Hepatic stellate cell (primary cell): ENCODE results near the gene MRPL34.
A peak's percentile ranks its signal among the peaks of the same experiment; 100 is the strongest.
"Not testable (repeated sequence)": the region's sequence is repeated elsewhere in the genome, so short reads cannot be mapped to it uniquely, and the experiment has no call there.

Experiments used
- DNase-seq: peaks from one replicate; pipeline ENCODE4 v3.0.0; 2011; ENCODE audit warnings: low spot score

Gene MRPL34

DNA sequence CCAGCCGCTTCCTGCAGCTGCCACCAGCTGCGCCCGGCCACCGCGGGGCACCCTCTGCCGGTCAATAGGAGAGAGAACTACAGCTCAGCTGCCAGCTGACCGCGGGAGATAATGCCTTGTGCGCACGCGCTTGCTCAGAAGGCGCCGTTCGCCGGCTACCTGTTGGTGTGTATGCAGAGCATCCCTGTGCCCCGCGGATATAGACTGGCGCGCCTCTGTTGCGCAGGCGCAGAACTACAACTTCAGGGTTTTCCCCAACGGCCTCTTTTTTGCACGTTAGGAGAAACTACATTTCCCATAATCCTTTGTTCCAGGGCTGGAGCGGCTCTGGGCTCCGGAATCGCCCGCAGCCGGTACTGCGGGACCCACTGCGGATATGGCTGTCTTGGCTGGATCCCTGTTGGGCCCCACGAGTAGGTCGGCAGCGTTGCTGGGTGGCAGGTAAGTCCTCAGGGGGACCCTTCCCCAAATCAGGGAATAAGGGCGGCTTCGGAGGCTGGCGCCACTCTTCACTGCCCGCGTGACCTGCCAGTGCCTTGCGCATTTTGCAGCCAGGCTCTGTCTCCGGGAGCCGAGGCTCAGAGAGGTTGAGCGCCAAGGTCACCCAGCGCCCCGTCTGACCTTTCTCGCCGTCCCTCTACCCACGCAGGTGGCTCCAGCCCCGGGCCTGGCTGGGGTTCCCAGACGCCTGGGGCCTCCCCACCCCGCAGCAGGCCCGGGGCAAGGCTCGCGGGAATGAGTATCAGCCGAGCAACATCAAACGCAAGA is at the start of gene MRPL34:
Gene MRPL34 (plus strand): TSS at position 356 of the 768 bp plus-strand sequence. CDS start 21 bp downstream, at position 377.
- DNase-seq: peak; percentile 93

- no peak for DNase-seq
These were observed 49.5 kb upstream of the MRPL34 start for GRCh38 chr19:17256130-17256529.

DNA sequence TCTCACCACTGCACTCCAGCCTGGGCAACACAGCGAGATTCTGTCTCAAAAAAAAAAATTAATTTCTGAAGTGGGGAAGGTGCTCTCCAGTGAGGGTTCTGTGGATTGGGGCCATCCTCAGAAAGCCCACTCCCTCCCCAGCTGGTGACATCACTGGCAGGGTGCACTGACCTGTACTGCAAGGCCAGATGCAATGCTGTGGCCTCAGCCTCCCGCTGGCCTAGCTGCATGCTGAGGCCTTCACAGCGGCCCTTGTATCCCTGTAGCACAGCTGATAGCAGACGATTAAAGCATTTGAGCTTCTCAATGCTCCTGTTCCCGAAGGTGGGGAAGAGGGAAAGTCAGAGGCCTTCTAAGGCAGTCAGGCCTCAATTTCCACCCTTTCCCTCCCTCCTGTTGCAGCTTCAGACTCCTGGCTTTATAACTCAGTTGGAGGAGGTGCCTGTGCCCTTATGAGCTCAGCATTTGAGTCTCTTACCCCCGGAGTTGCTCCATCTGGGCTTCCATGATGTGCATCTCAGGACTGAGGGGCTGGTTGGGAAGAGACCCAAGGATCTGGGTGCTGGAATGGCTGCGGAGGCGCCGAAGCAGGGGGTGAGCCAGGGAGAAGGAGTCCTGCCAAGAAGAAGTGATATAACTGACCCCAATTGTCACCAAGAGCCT is 46.4 kb upstream of the MRPL34 start:
- DNase-seq: no peak

- DNase-seq: no peak
These were observed 45.7 kb upstream of the MRPL34 start for GRCh38 chr19:17259934-17260333.

GRCh38 chr19:17260842-17261325 is 44.8 kb upstream of the MRPL34 start:
- peak; percentile 90 for DNase-seq

DNA sequence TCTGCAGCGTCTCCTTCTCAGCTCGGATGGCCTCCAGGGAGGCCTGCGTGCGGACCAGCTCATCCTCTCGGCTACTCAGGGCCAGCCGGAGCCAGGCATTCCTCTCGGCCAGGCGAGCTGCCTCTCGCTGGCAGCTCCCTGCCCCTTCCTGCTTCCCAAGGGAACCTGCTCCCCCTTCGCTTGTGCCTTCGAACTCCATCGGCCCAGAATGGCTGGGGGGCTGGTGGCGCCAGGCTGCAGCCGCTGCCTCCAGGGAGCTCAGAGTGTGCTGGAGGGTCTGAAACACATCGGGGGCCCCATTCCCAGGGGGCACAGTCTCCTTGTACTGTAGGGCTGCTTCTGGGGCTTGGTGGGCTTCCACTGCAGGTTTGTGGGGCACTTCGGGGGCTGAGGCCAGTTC is 43.1 kb upstream of the MRPL34 start:
- DNase-seq: no peak

DNA sequence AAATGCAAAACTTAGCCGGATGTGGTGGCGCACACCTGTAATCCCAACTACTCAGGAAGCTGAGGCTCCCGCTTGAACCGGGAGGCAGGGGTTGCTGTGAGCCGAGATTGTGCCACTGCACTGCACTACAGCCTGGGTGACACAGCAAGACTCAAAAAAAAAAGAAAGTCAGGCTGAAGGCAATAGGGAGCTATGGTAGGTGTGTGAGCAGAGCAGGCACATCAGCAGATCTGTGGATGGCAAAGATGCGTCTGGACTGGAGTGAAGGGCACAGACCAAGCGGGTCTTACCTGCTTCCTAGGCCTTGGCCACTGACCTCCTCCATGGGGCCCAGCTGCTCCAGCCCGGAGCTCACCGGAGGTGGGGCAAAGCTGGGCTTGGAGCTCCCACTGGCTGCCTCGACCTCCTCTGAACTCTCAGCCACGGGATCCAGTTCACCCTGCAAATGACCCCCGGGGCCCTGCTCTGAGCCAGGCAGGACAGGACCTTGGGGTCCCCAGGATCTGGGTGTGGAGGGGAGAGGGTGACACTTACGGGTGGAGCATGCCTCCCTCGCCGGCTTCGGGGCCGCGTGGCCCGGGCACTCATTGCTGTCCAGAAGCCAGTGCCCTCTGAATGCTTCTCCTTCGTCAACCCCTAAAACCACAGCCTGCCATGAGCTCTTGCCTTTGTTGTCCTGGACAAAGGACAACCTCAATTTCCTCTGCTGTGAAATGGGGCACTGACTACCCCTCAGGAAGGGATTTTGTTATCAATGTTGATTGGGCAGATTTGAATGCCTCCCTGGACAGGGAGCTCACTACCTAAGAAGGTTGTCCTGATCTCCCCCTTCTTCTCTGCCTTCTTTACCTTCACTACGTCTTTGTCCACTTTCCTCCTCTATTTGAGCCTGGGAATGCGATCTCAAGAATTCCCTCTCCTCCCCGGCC is 41.7 kb upstream of the MRPL34 start:
- no peak for DNase-seq

DNA sequence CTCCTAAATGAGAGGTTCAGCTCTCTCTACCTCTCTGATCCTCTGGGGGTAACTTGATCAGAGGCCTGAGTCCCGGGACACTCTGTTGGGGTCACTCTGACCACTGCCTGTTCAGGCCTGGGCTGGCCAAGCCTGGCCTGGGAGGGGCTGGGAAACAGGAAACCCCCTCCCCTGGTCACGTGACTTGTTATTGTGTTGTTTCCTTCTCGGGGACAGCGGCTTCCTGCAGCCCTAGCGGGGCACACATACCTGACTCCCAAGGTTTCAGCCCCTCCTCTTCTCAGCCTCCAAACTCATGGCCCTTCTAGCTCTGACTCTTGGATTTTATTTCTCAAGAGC is 41.1 kb upstream of the MRPL34 start, which contains the start of gene USHBP1:
Gene USHBP1 (minus strand): TSS at position 105 of the 339 bp plus-strand sequence. CDS start 446 bp downstream, outside the sequence.
- no peak for DNase-seq

- DNase-seq: no peak
These were observed 39.6 kb upstream of the MRPL34 start for GRCh38 chr19:17266026-17266425.

GRCh38 chr19:17266589-17266974 is 39.1 kb upstream of the MRPL34 start:
- DNase-seq: no peak

DNA sequence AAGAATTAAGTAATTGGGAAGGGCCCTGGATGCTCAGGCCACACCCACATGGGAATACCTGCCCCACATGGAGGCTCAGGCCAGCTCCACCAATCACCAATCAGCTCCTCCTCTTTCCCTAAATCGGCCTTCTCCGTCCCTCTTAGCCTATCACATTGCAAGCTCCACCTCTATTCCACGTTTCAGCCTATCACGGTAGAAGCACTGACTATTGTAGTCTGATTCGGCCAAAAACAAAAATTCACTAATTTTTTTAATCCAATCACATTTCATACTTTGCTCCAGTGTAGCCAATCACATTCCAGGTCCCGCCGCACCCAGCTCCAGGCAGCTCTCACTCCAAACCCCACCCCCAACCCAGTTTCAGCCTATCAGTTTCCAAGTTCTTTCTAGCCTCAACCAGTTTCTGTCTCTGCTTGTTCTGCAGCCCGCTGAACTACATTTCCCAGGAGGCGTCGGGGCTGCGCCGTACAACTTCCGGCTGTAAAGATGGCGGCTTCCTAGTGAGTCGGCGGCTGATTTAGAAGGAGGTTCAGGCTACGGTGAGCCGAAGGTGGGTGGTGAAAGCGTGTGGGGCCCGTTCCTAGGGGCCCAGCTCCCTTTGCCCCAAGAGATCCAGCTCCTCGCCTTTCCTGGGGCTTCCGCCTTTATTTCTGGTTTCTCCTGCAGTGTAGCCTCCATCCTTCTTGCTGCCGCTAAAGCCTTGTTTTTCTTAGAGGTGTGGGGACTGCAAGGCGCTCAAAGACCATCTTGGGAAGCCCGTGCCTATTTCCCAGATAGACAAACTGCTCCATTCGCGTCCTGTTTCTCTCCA is 38.5 kb upstream of the MRPL34 start, which contains the start of gene BABAM1:
Gene BABAM1 (plus strand): TSS at position 469 of the 814 bp plus-strand sequence. CDS start 1,364 bp downstream, outside the sequence.
- DNase-seq: peak; percentile 100

DNA sequence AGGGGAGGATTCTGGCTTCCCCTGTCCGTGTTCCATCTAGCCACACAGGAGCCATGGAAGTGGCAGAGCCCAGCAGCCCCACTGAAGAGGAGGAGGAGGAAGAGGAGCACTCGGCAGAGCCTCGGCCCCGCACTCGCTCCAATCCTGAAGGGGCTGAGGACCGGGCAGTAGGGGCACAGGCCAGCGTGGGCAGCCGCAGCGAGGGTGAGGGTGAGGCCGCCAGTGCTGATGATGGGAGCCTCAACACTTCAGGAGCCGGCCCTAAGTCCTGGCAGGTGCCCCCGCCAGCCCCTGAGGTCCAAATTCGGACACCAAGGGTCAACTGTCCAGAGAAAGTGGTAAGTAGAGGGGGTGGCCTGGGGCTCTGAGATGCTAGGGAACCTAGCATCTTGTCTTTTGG is 36.9 kb upstream of the MRPL34 start:
- no peak for DNase-seq

- DNase-seq: not testable (repeated sequence)
These were observed 30.8 kb upstream of the MRPL34 start for GRCh38 chr19:17274892-17275291.

GRCh38 chr19:17275441-17276175 is 30.1 kb upstream of the MRPL34 start:
- DNase-seq: no peak

GRCh38 chr19:17279436-17279835 is 26.2 kb upstream of the MRPL34 start:
- DNase-seq: no peak

DNA sequence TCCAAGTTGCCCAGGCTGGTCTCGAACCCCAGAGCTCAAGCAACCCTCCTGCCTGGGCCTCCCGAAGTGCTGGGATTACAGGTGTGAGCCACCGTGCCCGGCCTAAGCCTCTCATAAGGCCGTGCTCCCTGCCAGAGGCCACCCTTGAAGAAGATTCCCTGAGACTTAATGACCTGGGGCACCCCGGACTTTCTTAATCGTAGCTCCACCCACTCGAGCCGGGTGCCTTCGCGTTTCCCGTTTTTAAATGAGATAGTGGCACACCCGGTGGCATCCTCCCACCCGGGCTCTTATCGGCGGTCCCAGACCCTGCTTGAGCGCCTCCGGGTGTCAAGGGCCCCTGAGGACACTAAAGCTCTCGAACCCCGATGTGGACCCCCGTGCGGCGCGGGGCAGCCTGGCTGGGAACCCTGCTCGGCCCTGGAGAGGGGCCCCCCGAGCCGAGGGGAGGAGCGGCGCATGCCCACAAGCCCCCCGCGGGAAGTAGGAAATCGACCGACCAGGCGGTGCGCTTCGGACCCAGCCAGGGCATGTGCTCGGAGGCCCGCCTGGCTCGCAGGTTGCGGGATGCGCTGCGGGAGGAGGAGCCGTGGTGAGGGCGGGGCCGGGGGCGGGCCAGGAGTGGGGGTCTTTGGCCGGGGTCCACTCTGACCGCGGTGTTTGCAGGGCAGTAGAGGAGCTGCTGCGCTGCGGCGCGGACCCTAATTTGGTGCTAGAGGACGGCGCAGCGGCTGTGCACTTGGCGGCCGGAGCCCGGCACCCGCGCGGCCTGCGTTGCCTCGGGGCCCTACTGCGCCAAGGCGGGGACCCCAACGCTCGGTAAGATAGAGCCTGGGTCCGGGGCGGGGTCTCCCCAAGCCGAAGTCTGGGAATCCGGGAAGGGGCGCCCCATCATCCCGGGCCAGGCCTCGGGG is 24.0 kb upstream of the MRPL34 start, which contains the start of gene ANKLE1:
Gene ANKLE1 (plus strand): TSS at position 511 of the 914 bp plus-strand sequence. CDS start 20 bp downstream, at position 531.
- peak; percentile 74 for DNase-seq

GRCh38 chr19:17282488-17283125 is 23.1 kb upstream of the MRPL34 start:
- peak; percentile 87 for DNase-seq

GRCh38 chr19:17283504-17283996 is 22.1 kb upstream of the MRPL34 start:
- no peak for DNase-seq
